GM21526 (cell line): ENCODE results near the gene NCK2.

ENCODE experiments used
- ATAC-seq: cut with Tn5 transposase; IDR thresholded peaks from one replicate; pipeline ENCODE4 v1.9.1; 2021; ENCODE audit warnings: moderate library complexity; ENCODE audit not compliant: unreplicated experiment, low FRiP score

The NCK2 gene

GRCh38 chr2:105841551-105841950 is 96.8 kb downstream of the NCK2 start:
- no peak for ATAC-seq

DNA sequence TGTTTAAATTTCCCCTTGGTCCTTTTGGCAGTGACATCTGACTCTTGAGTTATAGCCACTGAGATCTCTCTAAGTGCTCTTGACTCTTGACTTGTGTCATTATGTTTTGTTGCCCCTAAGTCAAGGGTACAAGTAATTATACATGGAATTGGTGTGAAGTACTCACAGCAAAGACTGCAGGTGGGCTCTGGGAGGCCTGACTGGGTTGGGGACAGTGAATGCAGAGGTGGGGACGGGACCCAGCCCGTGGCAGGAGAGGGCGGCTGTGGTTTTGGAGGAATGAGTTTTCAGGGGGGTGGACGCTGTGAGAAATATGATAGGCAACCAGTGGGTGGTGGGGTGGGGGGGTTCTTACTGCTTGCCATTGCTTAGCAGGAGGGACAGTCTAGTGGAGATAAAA is 97.8 kb downstream of the NCK2 start:
- no peak for ATAC-seq

DNA sequence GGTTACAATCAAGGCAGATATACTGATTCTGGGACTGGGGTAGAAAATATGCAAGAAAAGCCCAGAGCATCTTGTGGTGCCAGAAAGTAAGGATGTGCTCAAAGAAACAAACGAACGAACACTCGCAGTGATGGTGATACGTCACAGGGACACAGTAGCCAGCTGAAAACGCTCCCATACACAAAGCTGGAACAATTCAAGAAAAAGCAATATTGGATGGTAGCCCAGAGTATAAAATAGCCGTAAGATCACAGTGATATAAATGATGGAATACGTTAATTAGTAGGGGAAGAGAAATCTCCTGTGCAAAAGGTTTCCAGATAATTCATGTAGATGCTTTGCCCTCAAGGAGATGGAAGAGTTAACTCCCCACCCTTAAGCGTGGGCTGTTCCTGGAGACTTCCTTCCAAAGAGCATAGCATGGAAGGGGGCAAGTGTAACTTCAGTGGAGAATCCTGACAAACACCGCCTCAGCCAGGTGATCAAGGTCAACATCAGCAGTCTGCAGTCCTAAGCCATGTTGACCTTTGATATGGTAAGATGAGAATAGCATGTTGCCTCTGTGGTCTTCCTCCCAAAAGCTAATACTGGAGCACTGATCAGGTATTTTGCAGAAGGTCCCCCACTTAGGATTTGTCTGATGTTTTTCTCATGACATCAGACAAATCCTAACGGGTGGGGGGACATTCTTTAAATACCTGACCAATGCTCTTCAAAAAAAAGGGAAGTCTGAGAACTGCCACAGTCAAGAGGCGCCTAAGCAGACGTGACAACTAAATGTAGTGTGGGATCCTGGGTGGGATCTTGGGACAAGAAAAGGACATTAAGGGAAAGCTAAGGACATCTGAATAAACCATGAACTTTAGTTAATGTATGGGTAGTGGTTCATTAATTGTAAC is 99.0 kb downstream of the NCK2 start:
- no peak for ATAC-seq

- no peak for ATAC-seq
These were observed 101.3 kb downstream of the NCK2 start for GRCh38 chr2:105845976-105846375.

GRCh38 chr2:105847056-105847455 is 102.3 kb downstream of the NCK2 start:
- ATAC-seq = no peak

DNA sequence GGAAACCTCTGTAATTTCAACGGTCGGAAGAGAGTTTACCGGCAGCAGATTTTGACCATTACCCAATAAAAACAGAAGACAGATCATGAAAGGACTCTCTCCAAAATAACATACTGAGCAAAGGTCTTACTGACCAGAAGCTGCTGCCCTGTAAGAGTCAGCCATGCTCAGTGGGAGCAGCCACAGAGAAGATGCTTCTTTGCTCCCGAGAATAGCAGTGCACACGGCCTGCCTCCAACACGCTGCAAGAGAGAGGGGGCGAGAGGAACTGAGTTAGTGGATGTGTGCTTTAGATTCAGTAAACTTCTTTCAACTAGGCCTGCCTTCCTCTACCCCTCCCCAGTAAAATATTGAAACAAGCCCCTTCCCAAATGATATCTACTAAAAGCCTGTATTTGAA is 103.7 kb downstream of the NCK2 start:
- no peak for ATAC-seq

DNA sequence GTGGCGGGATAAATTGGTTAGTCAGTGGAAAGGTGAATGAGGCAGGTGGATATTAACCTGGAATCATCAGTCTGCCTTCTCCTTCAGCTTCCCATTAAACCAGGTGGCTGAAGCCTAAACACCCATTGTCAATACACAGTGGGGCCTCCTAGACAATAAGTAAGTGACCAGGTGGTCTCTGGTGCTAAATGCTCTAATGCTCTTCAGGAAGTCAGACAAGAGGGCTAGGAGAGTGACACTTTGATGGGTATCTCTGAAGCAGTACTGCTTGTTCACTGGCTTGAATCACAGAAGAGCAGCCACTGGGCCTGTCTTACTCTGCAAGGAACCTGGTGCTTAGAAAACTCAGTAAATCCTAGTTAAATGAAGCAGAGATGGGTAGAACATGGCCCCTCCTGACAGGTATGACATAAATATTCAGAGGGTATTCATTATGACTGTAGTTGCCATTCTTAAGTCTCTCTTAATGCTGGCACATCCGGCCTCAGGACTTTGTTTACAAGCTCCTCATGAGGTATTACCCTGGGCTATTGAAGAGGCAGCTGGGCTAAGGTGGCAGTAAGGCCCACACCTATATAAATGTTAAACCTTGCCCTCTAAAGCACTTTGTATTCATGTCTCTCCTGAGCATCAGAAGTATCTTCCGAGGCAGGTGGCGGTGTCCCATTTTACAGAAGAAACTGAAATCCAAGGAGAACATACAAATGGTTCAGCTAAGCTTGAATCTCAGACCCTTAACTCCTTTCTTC is 104.9 kb downstream of the NCK2 start:
- no peak for ATAC-seq

- ATAC-seq = no peak
These were observed 107.4 kb downstream of the NCK2 start for GRCh38 chr2:105852066-105852465.

DNA sequence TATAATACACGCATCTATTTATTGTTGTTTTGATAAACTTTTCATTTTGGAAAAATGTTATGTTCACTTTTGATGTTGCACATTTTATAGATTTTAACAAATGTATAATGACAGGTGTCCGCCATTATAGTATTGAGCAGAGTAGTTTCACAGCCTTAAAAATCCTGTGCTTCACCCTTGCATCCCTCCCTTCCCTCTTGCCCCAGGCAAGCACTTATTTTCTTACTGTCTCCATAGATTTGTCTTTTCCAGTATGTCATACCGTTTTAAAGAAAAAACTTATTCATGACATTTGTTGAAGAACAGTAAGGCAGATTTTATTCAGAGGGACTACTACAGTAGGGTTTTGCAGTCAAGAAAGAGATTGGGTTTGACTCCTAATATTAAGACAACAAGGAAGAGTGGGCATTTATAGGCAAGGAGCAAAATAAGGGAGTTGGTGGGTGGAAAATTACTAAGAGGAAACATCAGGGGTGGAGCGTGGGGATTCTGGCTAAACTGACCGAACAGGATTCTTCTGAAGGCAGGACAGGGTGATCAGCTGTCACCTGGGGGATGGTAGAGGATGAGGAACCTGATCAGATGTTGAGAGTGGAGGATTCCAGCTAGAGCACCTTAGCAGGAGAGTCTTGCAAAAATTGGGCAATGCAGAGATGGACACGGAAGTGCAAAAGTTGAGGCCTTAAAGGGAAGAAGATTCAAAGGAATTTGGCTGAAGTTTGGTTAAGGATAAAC is 108.8 kb downstream of the NCK2 start:
- no peak for ATAC-seq

GRCh38 chr2:105854972-105855371 is 110.3 kb downstream of the NCK2 start:
- ATAC-seq = no peak

DNA sequence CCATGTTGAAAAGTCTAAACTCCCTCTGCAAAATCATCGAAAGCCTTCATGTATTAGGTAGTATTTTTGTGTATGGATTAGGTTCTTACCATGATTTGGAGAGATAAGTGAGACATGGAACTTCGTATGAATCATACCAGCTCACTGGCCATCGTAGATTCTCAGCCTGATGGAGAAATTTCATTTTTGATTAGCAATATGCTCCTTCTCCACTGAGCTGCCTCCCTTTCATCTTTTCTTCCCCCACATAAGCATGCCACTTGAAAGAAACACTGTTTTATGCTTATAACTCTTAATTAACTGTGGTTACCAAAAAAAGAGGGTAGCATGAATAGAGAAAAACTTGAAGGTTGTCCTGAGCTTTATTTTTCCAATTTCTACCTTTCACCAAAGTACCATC is 111.9 kb downstream of the NCK2 start:
- no peak for ATAC-seq

- ATAC-seq = no peak
These were observed 112.5 kb downstream of the NCK2 start for GRCh38 chr2:105857076-105857740.

GRCh38 chr2:105858868-105859693 is 114.4 kb downstream of the NCK2 start:
- ATAC-seq = no peak

DNA sequence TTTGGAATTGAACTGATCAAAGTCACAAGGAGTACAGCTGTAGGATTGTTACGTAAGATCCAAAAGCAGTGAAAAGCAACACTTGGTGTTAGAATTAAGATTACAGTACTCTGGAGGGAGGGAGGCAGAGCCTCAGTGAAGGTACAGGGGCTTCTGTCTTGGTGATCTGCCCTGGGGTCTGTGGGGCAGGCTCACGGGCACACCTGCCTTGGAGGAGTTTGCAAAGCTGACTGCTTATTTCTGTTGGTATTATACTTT is 114.9 kb downstream of the NCK2 start:
- ATAC-seq = no peak

DNA sequence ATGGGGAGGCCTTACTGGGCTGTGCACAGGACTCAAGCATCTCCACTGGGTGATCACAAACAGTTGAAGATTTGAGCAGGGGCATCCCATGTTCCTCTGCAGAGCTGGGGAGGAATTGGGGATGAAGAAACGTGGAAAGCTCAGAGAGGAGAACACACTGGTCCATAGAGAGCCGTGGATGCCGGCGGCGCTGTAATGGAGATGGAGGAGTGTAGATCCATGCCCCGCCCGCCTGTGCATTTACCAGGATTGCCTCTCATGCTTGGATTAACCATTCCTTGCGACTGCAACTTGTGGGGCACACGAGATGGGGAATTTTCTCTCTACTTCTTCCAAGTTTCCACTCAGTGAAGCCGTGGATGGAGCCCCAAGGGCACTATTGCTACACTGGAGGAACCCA is 115.9 kb downstream of the NCK2 start:
- no peak for ATAC-seq

DNA sequence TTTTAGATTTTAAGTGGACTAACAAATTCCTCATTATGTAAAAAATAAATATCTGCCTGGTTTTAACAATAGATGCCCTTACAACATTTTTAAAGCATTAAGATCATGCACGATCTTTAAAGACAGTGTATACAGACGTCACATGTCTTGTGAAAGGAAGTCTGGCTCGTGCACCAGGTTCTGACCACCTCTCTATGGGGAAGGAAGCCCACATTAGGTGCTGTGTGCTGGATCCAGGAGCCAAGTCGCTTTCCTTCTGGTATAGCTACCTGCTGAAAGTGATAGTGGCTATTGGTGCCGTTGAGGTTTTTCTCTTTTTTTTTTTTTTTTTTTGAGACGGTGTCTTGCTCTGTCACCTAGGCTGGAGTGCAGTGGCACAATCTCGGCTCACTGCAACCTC is 116.5 kb downstream of the NCK2 start:
- no peak for ATAC-seq

DNA sequence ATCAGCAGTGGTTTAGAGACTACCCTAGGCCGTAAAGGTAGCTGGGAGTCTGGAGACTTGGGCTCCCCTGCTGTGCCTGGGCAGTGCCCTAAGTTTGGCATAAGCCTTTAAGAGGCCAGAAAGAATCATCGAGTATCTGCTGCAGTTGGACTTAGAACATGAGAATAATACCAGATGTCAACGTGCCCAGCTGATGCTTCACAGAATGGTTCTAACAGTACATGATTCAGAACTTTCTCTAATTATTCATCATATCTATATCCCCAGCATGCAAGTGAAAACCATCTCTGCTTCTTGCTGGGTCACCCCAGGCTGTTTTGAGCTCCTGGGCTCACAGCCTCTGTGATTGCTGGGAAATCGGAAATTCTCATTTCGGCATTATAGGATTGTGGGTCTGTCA is 118.1 kb downstream of the NCK2 start:
- ATAC-seq = no peak

- no peak for ATAC-seq
These were observed 119.5 kb downstream of the NCK2 start for GRCh38 chr2:105864262-105864661.

GRCh38 chr2:105865222-105865913 is 120.7 kb downstream of the NCK2 start:
- ATAC-seq = no peak
